HG02571 (cell line): ENCODE measurements around the gene SKA2.
"Not testable (repeated sequence)": the region's sequence is repeated elsewhere in the genome, so short reads cannot be mapped to it uniquely, and the experiment has no call there.

Experiments used
- ATAC-seq: cut with Tn5 transposase; IDR thresholded peaks from one replicate; pipeline ENCODE4 v1.9.1; 2021; ENCODE audit warnings: mild to moderate bottlenecking, moderate library complexity; ENCODE audit not compliant: unreplicated experiment

The SKA2 gene

DNA sequence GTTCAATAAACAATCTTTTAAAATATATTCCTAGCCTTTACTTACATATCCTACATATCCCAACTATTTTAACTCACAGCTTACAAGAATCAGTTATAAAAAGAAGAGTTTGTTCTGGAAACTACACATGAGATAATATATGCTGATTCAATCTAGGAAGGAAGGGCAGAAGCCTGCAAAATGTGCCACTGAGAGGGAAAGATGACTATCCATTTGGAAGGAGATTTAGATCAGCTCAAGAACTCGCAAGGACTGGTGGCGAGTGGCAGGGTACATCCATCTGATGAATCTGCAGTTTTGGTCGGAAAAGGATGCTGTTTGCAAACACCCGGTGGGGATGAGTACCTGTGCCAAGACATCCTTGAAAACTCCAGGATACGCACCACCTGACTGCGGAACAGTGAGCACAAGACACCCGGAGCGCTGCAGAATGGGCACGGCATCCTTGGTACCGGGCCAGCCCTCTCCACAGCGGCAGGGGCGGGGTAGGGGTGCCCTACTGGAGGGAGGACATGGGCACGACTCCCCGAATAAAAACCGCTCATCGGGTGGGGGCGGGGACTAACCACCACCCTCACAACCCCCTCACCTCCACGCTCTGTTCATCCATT lies 49.0 kb downstream of the SKA2 start:
- ATAC-seq, result peak; percentile 23

DNA sequence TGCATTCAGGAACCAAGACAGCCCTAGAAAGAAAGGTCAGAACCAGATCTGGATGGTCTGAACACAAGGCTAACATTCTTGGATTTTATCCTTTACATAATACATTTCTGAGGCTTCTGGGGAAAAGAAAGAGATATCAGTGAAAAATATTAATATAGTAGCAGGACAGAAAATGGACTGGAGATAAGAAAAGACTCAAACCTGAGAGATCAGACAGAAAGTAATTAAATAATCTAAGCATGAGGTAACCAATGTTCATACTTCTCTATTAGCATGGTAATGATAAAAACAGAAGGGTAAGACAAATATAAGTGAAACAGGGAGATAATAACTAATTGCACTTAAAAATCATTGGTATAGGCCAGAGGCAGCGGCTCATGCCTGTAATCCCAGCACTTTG lies 53.8 kb downstream of the SKA2 start:
- ATAC-seq, result no peak

- ATAC-seq, result no peak
Observed at GRCh38 chr17:59097876-59098275, 57.1 kb downstream of the SKA2 start.

DNA sequence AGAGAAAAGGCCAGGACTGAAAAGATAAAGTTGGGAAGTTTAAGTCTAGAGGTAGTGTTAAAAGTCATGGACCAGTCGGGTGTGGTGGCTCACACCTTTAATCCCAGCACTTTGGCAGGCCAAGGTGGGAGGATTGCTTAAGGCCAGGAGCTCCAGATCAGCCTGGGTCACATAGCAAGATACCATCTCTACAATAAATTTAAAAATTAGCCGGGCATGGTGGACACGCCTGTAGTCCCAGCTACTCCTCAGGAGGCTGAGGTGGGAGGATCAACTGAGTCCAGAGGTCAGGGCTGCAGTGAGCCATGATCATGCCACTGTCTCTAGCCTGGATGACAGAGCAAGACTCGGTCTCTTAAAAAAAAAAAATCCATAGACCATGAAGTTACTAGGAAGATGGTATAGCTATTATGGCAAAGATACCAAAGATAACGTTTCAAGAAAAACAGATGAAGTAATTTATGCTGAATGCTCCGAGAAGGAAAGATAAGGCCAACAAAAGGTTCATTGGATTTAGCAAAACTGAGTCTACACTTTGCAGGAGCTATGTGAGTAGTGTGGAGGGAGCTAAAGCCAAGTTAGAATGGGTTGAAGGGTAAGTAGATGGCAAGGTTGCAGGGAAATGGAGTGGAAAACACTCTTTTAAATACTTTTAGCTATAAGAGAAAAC lies 60.0 kb downstream of the SKA2 start:
- no peak for ATAC-seq

GRCh38 chr17:59093702-59094231 lies 61.2 kb downstream of the SKA2 start:
- ATAC-seq, result no peak

GRCh38 chr17:59093145-59093701 lies 61.8 kb downstream of the SKA2 start:
- no peak for ATAC-seq

DNA sequence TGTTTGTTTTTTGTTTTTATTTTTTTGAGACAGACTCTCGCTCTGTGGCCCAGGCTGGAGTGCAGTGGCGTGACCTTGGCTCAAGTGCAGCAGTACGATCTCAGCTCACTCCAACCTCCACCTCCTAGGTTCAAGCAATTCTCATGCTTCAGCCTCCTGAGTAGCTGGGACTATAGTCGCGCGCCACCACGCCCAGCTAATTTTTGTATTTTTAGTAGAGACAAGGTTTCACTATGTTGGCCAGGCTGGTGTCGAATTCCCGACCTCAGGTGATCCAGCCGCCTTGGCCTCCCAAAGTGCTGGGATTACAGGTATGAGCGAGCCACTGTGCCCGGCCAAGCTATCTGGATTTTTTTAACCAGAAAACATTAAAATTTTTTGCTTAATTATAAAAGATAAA lies 64.4 kb downstream of the SKA2 start:
- ATAC-seq, result not testable (repeated sequence)

GRCh38 chr17:59084154-59084553 lies 70.8 kb downstream of the SKA2 start:
- ATAC-seq, result no peak

DNA sequence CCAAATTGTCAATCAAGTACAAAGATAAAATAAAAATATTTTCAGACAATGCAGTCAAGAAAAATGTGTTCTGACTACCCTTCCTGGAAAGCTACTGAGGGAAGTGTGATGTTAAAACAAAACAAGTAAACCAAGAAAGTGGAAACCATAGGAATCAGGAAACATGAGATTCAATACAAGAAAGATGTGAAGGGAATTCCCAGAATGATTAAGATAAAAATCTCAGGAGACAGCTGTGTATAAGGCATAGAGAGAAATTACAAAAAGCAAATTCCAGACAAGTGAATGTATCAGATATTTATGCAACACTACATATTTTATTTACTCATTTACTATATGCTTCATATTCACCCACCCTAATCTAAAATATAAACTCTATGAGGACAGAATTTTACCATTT lies 80.5 kb downstream of the SKA2 start:
- ATAC-seq, result no peak

- ATAC-seq, result no peak
Observed at GRCh38 chr17:59073972-59074371, 81.0 kb downstream of the SKA2 start.

DNA sequence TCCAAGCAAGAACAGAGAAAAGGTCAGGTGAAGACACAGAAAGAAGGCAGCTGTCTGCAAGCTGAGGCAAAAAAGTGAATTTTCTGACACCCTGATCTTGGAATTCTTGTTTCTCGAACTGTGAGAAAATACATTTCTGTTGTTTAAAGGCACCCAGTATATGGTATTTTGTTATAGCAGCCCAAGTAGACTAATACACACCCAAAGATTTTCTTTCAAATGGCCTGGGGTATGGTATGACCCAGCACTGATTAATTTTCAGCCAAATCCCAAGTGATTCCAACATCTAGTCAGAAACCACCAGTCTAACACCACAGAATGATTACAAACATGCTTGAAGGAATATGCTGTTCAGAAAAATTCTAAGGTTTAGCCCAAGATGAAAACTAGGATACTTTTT lies 85.1 kb downstream of the SKA2 start:
- ATAC-seq, result no peak

GRCh38 chr17:59067756-59068155 lies 87.2 kb downstream of the SKA2 start:
- ATAC-seq, result no peak

GRCh38 chr17:59067340-59067739 lies 87.6 kb downstream of the SKA2 start:
- no peak for ATAC-seq

GRCh38 chr17:59062509-59062908 lies 92.5 kb downstream of the SKA2 start:
- ATAC-seq, result no peak
